GM18519 (cell line): ENCODE data around the gene CCDC102B.
"Not testable (repeated sequence)": the region's sequence is repeated elsewhere in the genome, so short reads cannot be mapped to it uniquely, and the experiment has no call there.

Source experiments
- ATAC-seq: cut with Tn5 transposase; IDR thresholded peaks from one replicate; pipeline ENCODE4 v1.9.1; 2021; ENCODE audit warnings: mild to moderate bottlenecking, moderate library complexity; ENCODE audit not compliant: unreplicated experiment, low FRiP score

CCDC102B gene

GRCh38 chr18:68822926-68823325 lies 25.0 kb downstream of the CCDC102B start:
- ATAC-seq: no peak

- no peak for ATAC-seq
Observed at GRCh38 chr18:68826121-68826520, 28.2 kb downstream of the CCDC102B start.

- no peak for ATAC-seq
Observed at GRCh38 chr18:68830256-68831045, 32.6 kb downstream of the CCDC102B start.

- no peak for ATAC-seq
Observed at GRCh38 chr18:68833756-68834155, 35.9 kb downstream of the CCDC102B start.

GRCh38 chr18:68837665-68838451 lies 40.0 kb downstream of the CCDC102B start:
- ATAC-seq: no peak

- ATAC-seq: no peak
Observed at GRCh38 chr18:68839701-68840100, 41.8 kb downstream of the CCDC102B start.

GRCh38 chr18:68840554-68841263 lies 42.8 kb downstream of the CCDC102B start:
- no peak for ATAC-seq

GRCh38 chr18:68841301-68841700 lies 43.4 kb downstream of the CCDC102B start:
- no peak for ATAC-seq

GRCh38 chr18:68842951-68843350 lies 45.1 kb downstream of the CCDC102B start:
- no peak for ATAC-seq

- no peak for ATAC-seq
Observed at GRCh38 chr18:68843473-68844089, 45.7 kb downstream of the CCDC102B start.

GRCh38 chr18:68847219-68847837 lies 49.4 kb downstream of the CCDC102B start:
- ATAC-seq: peak; percentile 63

GRCh38 chr18:68848242-68848641 lies 50.4 kb downstream of the CCDC102B start:
- ATAC-seq: no peak

- ATAC-seq: no peak
Observed at GRCh38 chr18:68854786-68855391, 57.0 kb downstream of the CCDC102B start.

- no peak for ATAC-seq
Observed at GRCh38 chr18:68855491-68855890, 57.6 kb downstream of the CCDC102B start.

- no peak for ATAC-seq
Observed at GRCh38 chr18:68861365-68861764, 63.5 kb downstream of the CCDC102B start.

GRCh38 chr18:68865021-68865420 lies 67.1 kb downstream of the CCDC102B start:
- ATAC-seq: no peak

- no peak for ATAC-seq
Observed at GRCh38 chr18:68865503-68865902, 67.6 kb downstream of the CCDC102B start.

GRCh38 chr18:68873003-68873402 lies 75.1 kb downstream of the CCDC102B start:
- ATAC-seq: no peak

- no peak for ATAC-seq
Observed at GRCh38 chr18:68874361-68874760, 76.5 kb downstream of the CCDC102B start.

- not testable (repeated sequence) for ATAC-seq
Observed at GRCh38 chr18:68879947-68880346, 82.1 kb downstream of the CCDC102B start.
